ENCODE results near the gene ZNF740.
"Not testable (repeated sequence)": the region's sequence is repeated elsewhere in the genome, so short reads cannot be mapped to it uniquely, and the experiment has no call there.

DNA sequence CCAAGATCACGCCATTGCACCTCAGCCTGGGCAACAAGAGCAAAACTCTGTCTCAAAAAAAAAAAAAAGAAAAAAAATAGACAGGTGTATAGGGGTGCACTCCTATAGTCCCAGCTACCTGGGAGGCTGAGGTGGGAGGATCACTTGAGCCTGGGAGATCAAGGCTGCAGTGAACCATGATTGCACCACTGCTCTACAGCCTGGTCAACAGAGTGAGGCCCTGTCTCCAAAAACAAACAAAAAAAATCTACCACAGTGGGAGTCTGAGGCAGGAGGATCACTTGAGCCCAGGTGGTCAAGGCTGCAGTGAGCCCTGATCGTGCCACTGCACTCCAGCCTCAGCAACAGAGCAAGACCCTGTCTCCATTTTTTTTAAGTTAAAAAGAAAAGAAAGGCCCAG is 17.5 kb upstream of the ZNF740 start:
- not testable (repeated sequence) for TF ChIP-seq CTCF (conservative IDR thresholded peaks at IDR 0.05); ZFX (IDR thresholded peaks at IDR 0.05)

Measured in C4-2B (cell line).